B cell (primary cell): ENCODE measurements around the gene ATCAY.

Experiments
- CTCF ChIP-seq: fragments of 200-600 bp; IDR thresholded peaks from one replicate; pipeline ENCODE4 v1.8.0; 2022; ENCODE audit warnings: antibody characterized with exemption, mild to moderate bottlenecking
- EZH2 ChIP-seq: IDR thresholded peaks from 2 replicates; pipeline ENCODE4 v1.6.1; 2012; ENCODE audit warnings: borderline replicate concordance, low read depth, mild to moderate bottlenecking, moderate library complexity, low read length; ENCODE audit not compliant: insufficient read depth, poor library complexity, severe bottlenecking

GRCh38 chr19:3958836-3959765 lies 78.6 kb downstream of the ATCAY start:
- TF ChIP-seq CTCF (no peak), EZH2 (no peak)
